NCI-H1694 (cell line): ENCODE data around the gene GMDS.

Source experiments
- DNase-seq: peaks from one replicate; lab custom pipeline; 2025; lab: John Stamatoyannopoulos, UW

GMDS gene

GRCh38 chr6:2035826-2036709 lies 209.3 kb downstream of the GMDS start:
- no peak for DNase-seq

- no peak for DNase-seq
Measured at GRCh38 chr6:2035046-2035445, 210.4 kb downstream of the GMDS start.

- DNase-seq: no peak
Measured at GRCh38 chr6:2034256-2034655, 211.1 kb downstream of the GMDS start.

DNA sequence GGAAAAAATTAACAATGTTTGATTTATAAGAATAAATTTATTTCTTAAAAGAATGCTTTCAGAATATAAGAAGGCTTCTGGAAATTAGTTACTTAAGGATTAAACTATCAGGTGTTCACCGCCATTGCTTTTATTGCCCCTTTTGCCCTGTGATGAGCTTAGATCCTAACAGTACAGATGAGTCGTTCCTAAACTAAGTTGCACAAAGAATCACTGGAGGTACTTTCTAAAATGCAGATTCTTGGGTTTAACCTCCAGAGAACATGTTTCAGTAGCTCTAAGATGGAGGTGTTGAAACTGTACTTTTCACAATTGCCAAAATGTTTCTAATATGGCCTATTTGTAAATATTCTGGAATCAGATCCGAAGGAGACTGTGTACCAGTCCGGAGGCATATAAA lies 211.9 kb downstream of the GMDS start:
- DNase-seq: no peak

DNA sequence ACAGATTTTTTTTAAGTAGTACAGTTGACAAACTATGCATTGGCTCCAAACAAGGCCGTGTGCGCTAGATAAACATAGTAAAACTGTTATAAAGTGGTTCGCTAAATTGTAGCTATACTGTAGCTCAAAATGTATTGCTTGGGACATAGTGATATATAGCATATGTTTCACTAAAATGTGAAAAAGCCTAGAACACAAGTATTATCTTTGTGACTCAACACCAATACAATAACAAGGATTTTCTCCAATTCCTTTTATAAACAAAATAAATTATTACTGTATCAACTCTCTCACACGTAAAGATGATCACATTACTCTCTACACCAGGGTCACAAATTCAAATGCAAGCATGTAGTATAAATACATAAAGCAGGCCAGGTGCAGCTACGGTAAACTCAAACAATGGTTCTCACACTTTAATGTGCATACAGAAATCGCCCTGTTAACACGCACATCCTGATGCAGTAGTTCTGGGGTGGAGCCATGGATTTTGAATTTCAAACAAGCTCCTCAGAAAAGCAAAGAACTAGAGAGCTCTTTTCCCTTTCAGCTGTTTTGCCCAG lies 214.6 kb downstream of the GMDS start:
- DNase-seq: no peak

DNA sequence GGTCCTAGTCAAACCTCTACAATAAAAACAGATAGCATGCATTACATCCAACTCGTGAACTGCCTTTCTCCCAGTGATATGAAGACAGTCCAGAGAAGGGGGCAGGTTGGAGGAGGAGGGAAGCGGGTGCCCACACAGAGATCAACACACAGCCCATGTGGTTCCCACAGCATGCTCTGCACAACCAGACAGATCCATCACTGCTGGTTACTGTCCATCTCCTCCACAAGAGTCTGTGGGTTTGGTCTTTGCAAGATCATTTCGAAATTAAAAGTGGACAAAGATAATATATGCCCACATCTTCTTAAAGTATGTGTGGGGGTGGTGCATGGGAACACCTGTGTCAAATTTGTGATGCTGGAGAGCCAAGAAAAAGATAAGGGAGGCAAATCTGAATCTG lies 215.5 kb downstream of the GMDS start:
- no peak for DNase-seq

DNA sequence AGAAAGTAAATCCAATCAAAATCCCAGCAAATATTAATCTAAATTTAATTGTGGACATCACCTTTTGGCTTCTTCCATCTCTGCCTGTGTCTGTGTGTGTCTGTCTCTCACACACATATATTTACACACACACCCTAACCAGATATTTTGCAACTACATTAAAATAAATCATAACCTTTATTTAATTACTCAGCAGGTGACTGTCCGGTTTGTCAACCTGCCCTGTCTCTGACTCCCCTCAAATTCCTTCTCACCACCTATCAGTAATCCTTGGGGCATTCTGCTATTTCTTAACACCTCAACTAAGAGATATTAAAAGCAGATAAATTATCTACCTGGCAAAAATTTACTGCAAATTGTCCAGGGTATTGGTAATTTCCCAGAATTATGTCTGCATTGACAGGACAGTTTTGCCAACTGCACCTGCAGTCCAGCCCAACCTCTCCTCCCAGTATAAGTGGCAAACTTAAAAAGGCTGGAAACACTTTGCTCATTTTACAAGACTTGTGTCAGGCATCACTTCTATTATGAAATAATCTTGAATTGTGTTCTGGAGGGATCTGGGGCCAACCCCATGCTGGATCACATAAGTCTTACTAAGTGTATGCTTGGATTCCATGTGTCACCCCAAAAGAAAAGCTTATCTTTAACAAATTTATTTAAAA lies 216.1 kb downstream of the GMDS start:
- DNase-seq: no peak

GRCh38 chr6:2028457-2029038 lies 216.9 kb downstream of the GMDS start:
- DNase-seq: peak; percentile 12

DNA sequence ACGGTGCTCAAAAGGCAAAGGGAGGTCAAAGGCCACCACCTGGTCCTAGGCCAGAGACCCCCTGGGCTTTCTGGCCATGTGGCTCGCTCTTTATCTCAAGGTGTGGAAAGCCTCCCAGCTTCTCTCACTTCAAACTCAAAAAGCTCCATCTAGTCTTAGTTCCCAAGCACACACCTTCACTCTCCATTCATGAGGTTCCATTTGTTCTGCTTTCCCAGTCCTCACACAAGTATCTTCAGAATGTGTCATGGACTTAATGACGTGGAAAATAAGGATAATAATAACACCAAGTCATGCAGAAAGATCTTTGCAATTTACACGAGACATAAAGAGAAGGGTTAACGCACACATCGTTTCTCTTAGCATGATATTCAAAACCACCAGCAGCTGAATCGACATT lies 219.3 kb downstream of the GMDS start:
- no peak for DNase-seq

DNA sequence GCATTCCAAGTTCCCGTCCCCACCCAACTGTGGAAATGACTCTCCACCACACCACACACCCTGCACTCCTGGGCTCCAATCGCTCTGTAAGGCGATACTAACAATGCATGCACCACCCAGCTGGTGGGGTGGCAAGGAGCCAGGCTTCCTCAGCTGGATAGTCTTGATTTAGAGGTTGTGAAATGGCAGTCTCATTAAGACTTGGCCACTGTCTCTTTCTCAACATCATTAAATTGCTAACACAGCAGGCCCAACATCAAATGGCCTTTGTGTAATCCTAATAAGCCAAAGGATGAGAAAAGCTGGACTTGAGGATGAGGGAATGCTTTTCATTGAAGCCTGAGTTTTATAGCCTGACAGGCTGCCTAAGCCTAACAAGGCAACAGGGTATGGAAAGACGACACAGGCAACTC lies 223.7 kb downstream of the GMDS start:
- peak; percentile 88 for DNase-seq

DNA sequence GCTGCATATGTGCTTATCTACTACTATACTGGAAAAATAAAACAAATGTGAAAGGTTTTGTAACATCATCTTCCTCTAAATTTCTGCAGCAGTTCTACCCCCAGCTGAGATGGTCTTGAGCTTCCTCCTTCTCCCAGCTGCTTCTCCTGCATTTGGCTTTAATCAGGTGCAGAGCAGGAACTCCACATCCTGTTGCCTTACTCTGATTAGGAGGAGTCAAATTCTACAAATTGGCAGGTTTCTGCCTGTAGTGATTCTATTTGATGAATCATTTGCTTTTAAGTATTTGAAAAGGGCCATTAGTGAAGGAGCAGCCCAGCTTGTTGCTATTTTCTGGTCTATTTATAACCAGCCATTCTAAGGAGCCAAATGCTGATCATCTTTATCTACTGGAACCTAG lies 224.5 kb downstream of the GMDS start:
- DNase-seq: no peak

DNA sequence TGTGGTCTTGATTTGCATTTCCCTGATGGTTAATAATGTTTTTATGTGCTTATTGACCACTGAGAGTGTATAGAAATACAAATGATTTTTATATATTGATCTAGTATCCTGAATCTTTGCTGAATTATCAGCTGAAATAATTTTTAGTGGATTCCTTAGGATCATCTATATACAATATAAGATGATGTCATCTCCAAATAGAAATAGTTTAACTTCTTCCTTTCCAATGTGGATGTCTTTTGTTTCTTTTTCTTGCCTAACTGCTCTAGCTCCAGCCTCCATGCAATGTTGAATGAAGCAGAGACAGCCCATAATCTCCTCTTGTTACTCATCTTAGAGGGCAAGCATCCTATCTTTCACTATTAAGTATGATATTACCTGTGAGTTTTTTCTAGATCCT lies 226.4 kb downstream of the GMDS start:
- no peak for DNase-seq

DNA sequence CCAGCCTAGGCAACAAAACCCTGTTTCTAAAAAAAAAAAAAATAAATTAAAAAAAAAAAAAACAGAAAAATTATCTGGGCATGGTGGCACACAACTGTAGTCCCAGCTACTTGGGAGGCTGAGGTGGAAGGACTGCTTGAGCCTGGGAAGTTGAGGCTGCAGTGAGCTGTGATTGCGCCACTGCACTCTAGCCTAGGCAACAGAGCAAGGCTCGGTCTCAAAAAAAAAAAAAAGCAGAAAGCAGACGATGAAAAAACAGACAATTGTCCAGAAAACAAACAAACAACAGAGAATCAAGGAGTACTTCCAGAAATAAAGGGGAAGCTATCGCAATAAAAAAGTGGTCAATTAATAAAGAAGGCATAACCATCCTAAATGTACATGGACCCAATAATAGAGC lies 229.4 kb downstream of the GMDS start:
- DNase-seq: no peak

DNA sequence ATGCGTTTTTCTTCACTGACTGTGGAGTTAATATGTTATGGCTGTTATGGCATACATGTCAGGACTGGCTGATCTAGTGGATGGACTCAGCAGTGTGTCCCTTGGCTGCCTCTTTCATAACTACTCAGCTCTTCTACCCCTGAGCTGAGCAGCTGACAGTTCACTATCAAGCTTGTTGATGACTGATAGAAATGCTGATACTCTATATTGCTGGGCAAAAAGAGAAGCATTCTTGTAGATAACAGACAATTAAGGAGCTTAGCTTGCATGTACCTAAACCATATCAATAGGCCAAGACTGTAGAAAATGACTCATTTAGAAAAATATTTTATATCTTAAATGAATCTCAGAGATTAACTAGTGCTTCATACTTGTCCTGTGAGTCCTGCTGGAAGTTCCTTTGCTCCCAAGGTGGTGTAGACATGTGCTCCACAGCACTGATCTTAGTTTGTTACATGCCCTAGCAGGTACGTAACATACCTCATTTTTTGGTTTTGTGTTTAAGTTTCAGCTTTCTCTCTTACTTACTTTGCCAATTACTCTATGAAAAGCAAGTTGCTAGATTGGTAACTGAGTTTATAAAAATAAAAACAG lies 236.9 kb downstream of the GMDS start:
- no peak for DNase-seq

DNA sequence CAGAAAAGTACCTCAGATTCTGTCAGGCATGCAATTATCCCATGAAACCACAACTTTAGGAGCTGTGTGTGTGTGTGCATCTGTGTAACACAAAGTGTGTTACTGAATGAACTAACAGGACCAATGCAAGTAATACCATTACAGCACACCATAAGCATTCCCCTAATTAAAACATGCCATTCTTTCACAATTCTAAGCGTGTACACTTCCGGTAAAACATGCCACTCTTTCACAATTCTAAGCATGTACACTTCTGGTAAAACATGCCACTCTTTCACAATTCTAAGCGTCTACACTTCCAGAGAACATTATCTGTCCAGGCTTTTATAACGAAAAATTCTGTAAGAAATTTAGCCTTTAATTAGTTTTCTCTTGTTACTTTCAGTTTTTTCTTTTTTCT lies 238.2 kb downstream of the GMDS start:
- no peak for DNase-seq

- no peak for DNase-seq
Measured at GRCh38 chr6:2004888-2005287, 240.5 kb downstream of the GMDS start.

GRCh38 chr6:2000962-2001361 lies 244.4 kb downstream of the GMDS start:
- DNase-seq: no peak

DNA sequence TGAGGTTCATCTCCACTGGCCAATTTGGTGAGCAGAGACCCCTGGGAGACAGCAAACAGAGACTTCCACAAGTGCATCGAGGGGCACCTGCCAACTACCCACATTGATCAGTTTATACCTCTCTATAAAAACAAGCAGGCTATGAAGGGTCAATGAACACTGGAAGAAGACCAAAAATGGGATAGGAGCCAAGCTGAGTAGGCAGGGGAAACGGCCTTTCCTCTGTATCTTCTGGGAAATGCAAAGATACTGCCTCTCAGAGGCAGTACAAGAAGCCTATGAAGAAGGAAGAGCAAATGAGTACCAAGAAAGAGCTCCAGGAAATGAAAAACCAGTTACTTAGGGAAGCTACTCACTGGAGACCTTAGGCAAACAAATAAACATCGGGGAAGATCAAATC lies 247.7 kb downstream of the GMDS start:
- DNase-seq: no peak

DNA sequence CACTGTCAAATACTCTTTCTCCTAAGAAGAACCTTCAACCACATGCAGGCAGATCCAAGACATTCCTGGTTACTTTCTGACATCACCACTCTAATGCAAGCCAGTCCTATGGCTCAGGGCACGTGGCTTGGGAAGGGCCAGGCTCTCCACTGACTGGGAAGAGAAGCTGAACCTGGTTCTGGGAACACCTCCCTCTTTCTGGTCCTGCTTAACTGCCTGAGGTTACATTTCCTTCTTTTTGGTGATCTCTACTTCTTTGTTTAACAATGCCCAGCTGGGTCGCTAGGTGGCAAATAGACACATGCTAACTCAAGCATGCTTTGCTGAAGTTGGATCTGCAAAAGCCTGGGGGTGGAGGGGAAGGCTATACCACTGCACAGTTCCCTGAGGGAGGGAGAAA lies 249.8 kb downstream of the GMDS start:
- no peak for DNase-seq

- no peak for DNase-seq
Measured at GRCh38 chr6:1993042-1993441, 252.4 kb downstream of the GMDS start.

DNA sequence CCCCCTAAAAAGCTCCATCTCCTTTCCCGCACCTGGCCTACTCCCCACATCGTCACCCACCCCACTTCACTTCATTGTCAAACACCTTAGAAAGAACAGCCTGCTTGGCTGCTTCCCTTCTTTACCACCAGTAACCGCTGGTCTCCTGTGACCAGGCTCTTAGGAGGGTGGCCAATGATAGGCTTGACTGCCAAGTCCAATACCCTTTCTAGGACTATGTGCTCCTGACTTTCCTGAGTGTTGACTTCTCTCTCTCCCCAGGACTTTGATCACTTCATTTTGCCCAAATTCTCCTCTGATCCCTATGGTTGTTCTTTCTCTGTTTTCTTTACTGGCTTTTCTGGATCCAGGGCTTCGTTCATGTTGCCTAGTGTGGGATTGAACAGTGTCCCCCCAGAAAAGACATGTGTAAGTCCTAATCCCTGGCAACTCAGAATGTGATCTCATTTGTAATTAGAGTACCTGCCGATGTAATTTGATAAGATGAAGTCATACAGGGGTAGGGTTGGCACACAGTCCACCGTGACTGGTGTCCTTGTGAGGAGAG lies 254.0 kb downstream of the GMDS start:
- no peak for DNase-seq

- DNase-seq: no peak
Measured at GRCh38 chr6:1988843-1989242, 256.6 kb downstream of the GMDS start.
